Aorta (tissue), 5 donors: ENCODE data around the gene SSMEM1. TPM values are rescaled to one million over a fixed set of nuclear protein-coding genes. Genes with fewer than 3 reads are reported as not detected.
"Not testable (repeated sequence)": the region's sequence is repeated elsewhere in the genome, so short reads cannot be mapped to it uniquely, and the experiment has no call there.

Experiments used
- ATAC-seq: fragments of 200-7000 bp; cut with Tn5 transposase; one replicate; pipeline ENCODE4 v1.9.1; 2022; ENCODE audit warnings: moderate library complexity; ENCODE audit not compliant: low FRiP score
- DNase-seq, 2 donors: peaks; one replicate each; pipeline ENCODE4 v3.0.0-alpha.2; 2020
- H3K27ac ChIP-seq, 2 donors: one replicate each; pipeline ENCODE4 v1.5.1; 2013; ENCODE audit warnings: low read length in 2 of 2, mild to moderate bottlenecking in 2 of 2, moderate library complexity in 2 of 2, control low read depth in 1 of 2, inconsistent platforms in 1 of 2, low read depth in 1 of 2
- H3K27me3 ChIP-seq, 2 donors: one replicate each; pipeline ENCODE4 v1.6.1; 2013; ENCODE audit warnings: control low read depth in 1 of 2, low read length in 1 of 2, mild to moderate bottlenecking in 1 of 2, moderate library complexity in 1 of 2; ENCODE audit not compliant: insufficient read depth in 2 of 2, control insufficient read depth in 1 of 2
- H3K36me3 ChIP-seq, 2 donors: one replicate each; pipeline ENCODE4 v1.6.1; 2013; ENCODE audit warnings: control low read depth in 1 of 2, low read length in 1 of 2, mild to moderate bottlenecking in 1 of 2; ENCODE audit not compliant: insufficient read depth in 2 of 2, control insufficient read depth in 1 of 2
- H3K4me1 ChIP-seq, 2 donors: one replicate each; pipeline ENCODE4 v1.6.1; 2013; ENCODE audit warnings: low read length in 2 of 2, control low read depth in 1 of 2, mild to moderate bottlenecking in 1 of 2, moderate library complexity in 1 of 2; ENCODE audit not compliant: insufficient read depth in 2 of 2, control insufficient read depth in 1 of 2
- H3K4me3 ChIP-seq, 2 donors: one replicate each; pipeline ENCODE4 v1.5.1; 2013; ENCODE audit warnings: low read length in 2 of 2, control low read depth in 1 of 2, mild to moderate bottlenecking in 1 of 2
- H3K9me3 ChIP-seq: one replicate; pipeline ENCODE4 v1.6.1; 2013; ENCODE audit warnings: mild to moderate bottlenecking, low read length; ENCODE audit not compliant: control insufficient read depth
- WGBS, 2 donors: extraction: QIAGEN DNeasy Blood & Tissue Kit; methylation state at CpG; one replicate each; pipeline ENCODE4 v1.1.7; 2013; 5-methylcytosine and 5-hydroxymethylcytosine counted together
- intact Hi-C, 2 donors: fragments of 100-400 bp; cut with DNase I; formaldehyde crosslinking; loops; one replicate each; pipeline versions ENCODE4 v1.14.2 to v1.15.0; 2022
- polyA plus RNA-seq, 2 donors: library from polyadenylated mRNA; stranded (reverse); fragments of 200-250 nt; gene quantifications; one replicate each; pipeline ENCODE4 v1.2.3, GENCODE V29; 2013
- total RNA-seq, 2 donors: library from RNA; stranded (reverse); fragmentation: NEBNext Ultra II Directional; extraction: Animal tissue kit (Norgen Biotek cat#: 25700); gene quantifications; one replicate each; pipeline ENCODE4 v1.2.1, GENCODE V29; 2021
- donor health status: healthy with polysubstance abuse.
- donor health status: Bipolar disorder and iron deficiency.
- donor health status: DM: no; HTN: no; CAD: no.
- donor health status: DM: no; HTN: no; CAD: no.
- donor health status: DM: yes; HTN: yes; CAD: no.

The SSMEM1 gene
- total and polyA plus RNA-seq, 4 donors: not detected

- H3K27ac ChIP-seq: no peak overlapping the region
- no peak for ATAC-seq
- H3K27me3 ChIP-seq: no peaks in the 10 kb centered on the region
- H3K9me3 ChIP-seq: no peaks in the 10 kb centered on the region
- no peaks in the 10 kb centered on the region for H3K4me1 ChIP-seq
- no peak overlapping the region for H3K4me3 ChIP-seq
- peaks cover 0 to 6% of the 10 kb centered on the region in 2 donors for H3K36me3 ChIP-seq
- intact Hi-C loops: no loop called here
- no peak for DNase-seq
- WGBS, 2 donors: 96 to 97% methylated on average over 2 of the region's 2 CpGs
Measured at GRCh38 chr7:130181263-130181605, 26.4 kb upstream of the SSMEM1 start.

GRCh38 chr7:130182990-130183389 lies 24.7 kb upstream of the SSMEM1 start:
- WGBS, 2 donors: 29 to 44% methylated on average over 2 of the region's 2 CpGs
- no peaks in the 10 kb centered on the region for H3K4me1 ChIP-seq
- ATAC-seq (no peak), DNase-seq (no peak)
- H3K27me3 ChIP-seq: no peaks in the 10 kb centered on the region
- no peak overlapping the region for H3K27ac ChIP-seq
- H3K4me3 ChIP-seq: no peak overlapping the region
- no peaks in the 10 kb centered on the region for H3K9me3 ChIP-seq
- intact Hi-C loops: no loop called here
- peaks cover 0 to 6% of the 10 kb centered on the region in 2 donors for H3K36me3 ChIP-seq

GRCh38 chr7:130184349-130184748 lies 23.3 kb upstream of the SSMEM1 start:
- H3K27ac ChIP-seq, DNase-seq, H3K9me3 ChIP-seq, ATAC-seq, H3K27me3 ChIP-seq, H3K36me3 ChIP-seq, intact Hi-C loops, H3K4me3 ChIP-seq, H3K4me1 ChIP-seq: not testable (repeated sequence)
- 86 to 98% methylated on average over 5 of the region's 5 CpGs for WGBS, 2 donors

- no peak overlapping the region for H3K27ac ChIP-seq
- H3K4me3 ChIP-seq: no peak overlapping the region
- H3K36me3 ChIP-seq: peaks cover 0 to 7% of the 10 kb centered on the region in 2 donors
- no peak for DNase-seq
- 89 to 93% methylated on average over 2 of the region's 2 CpGs for WGBS, 2 donors
- no peaks in the 10 kb centered on the region for H3K9me3 ChIP-seq
- no peaks in the 10 kb centered on the region for H3K4me1 ChIP-seq
- intact Hi-C loops: no loop called here
- no peak for ATAC-seq
- no peaks in the 10 kb centered on the region for H3K27me3 ChIP-seq
Measured at GRCh38 chr7:130187360-130187759, 20.3 kb upstream of the SSMEM1 start.

GRCh38 chr7:130189343-130189742 lies 18.3 kb upstream of the SSMEM1 start:
- DNase-seq: no peak
- WGBS, 2 donors: 87 to 94% methylated on average over 5 of the region's 5 CpGs

GRCh38 chr7:130191791-130192190 lies 15.9 kb upstream of the SSMEM1 start:
- Histone ChIP-seq H3K4me1 (no peaks in the 10 kb centered on the region), H3K9me3 (no peaks in the 10 kb centered on the region), H3K27ac (no peak overlapping the region), H3K36me3 (peaks cover 0 to 8% of the 10 kb centered on the region in 2 donors), H3K27me3 (no peaks in the 10 kb centered on the region), H3K4me3 (no peak overlapping the region)
- intact Hi-C loops: no loop called here
- DNase-seq (no peak), ATAC-seq (no peak)
- 95 to 97% methylated on average over 7 of the region's 7 CpGs for WGBS, 2 donors

More at GRCh38 chr7:130189343-130189742, 18.3 kb upstream of the SSMEM1 start:
- Histone ChIP-seq H3K4me3 (no peak overlapping the region), H3K27me3 (no peaks in the 10 kb centered on the region), H3K36me3 (peaks cover 0 to 4% of the 10 kb centered on the region in 2 donors), H3K4me1 (no peaks in the 10 kb centered on the region), H3K27ac (no peak overlapping the region), H3K9me3 (no peaks in the 10 kb centered on the region)
- ATAC-seq: no peak
- intact Hi-C loops: no loop called here

GRCh38 chr7:130195396-130195795 lies 12.3 kb upstream of the SSMEM1 start:
- ATAC-seq (no peak), DNase-seq (no peak)
- intact Hi-C loops: no loop called here
- no peaks in the 10 kb centered on the region for H3K9me3 ChIP-seq
- no peaks in the 10 kb centered on the region for H3K27me3 ChIP-seq
- no peak overlapping the region for H3K27ac ChIP-seq
- no peak overlapping the region for H3K4me3 ChIP-seq
- WGBS, 2 donors: 98% methylated on average over 2 of the region's 2 CpGs
- H3K4me1 ChIP-seq: no peaks in the 10 kb centered on the region
- H3K36me3 ChIP-seq: peaks cover 0 to 11% of the 10 kb centered on the region in 2 donors

GRCh38 chr7:130196476-130196875 lies 11.2 kb upstream of the SSMEM1 start:
- Histone ChIP-seq H3K4me3 (no peak overlapping the region), H3K9me3 (no peaks in the 10 kb centered on the region), H3K4me1 (no peaks in the 10 kb centered on the region), H3K27ac (no peak overlapping the region), H3K36me3 (peaks cover 0 to 11% of the 10 kb centered on the region in 2 donors), H3K27me3 (no peaks in the 10 kb centered on the region)
- ATAC-seq: no peak
- no peak for DNase-seq
- WGBS, 2 donors: 61 to 92% methylated on average over 2 of the region's 2 CpGs
- intact Hi-C loops: no loop called here

- ATAC-seq (no peak), DNase-seq (no peak)
- H3K4me3 ChIP-seq: no peak overlapping the region
- H3K9me3 ChIP-seq: no peaks in the 10 kb centered on the region
- intact Hi-C loops: no loop called here
- H3K27ac ChIP-seq: no peak overlapping the region
- 70 to 72% methylated on average over 2 of the region's 2 CpGs for WGBS, 2 donors
- H3K36me3 ChIP-seq: peaks cover 0 to 7% of the 10 kb centered on the region in 2 donors
- no peaks in the 10 kb centered on the region for H3K4me1 ChIP-seq
- no peaks in the 10 kb centered on the region for H3K27me3 ChIP-seq
Measured at GRCh38 chr7:130197094-130197493, 10.6 kb upstream of the SSMEM1 start.
